GDM1 (cell line): ENCODE data around the gene TNIK.
"Not testable (repeated sequence)": the region's sequence is repeated elsewhere in the genome, so short reads cannot be mapped to it uniquely, and the experiment has no call there.

ENCODE experiments used
- DNase-seq: peaks from one replicate; lab custom pipeline; 2025; lab: John Stamatoyannopoulos, UW

TNIK gene

GRCh38 chr3:171129827-171130226 is 330.4 kb downstream of the TNIK start:
- DNase-seq, result no peak

GRCh38 chr3:171127611-171128010 is 332.6 kb downstream of the TNIK start:
- DNase-seq, result no peak

- no peak for DNase-seq
Observed at GRCh38 chr3:171126478-171127209, 333.6 kb downstream of the TNIK start.

- no peak for DNase-seq
Observed at GRCh38 chr3:171125010-171125409, 335.2 kb downstream of the TNIK start.

- no peak for DNase-seq
Observed at GRCh38 chr3:171123915-171124314, 336.3 kb downstream of the TNIK start.

GRCh38 chr3:171122861-171123260 is 337.3 kb downstream of the TNIK start:
- DNase-seq, result no peak

- DNase-seq, result no peak
Observed at GRCh38 chr3:171122240-171122639, 338.0 kb downstream of the TNIK start.

- no peak for DNase-seq
Observed at GRCh38 chr3:171121801-171122200, 338.4 kb downstream of the TNIK start.

GRCh38 chr3:171119402-171119801 is 340.8 kb downstream of the TNIK start:
- not testable (repeated sequence) for DNase-seq

- DNase-seq, result not testable (repeated sequence)
Observed at GRCh38 chr3:171118993-171119392, 341.2 kb downstream of the TNIK start.

- DNase-seq, result no peak
Observed at GRCh38 chr3:171116824-171117395, 343.3 kb downstream of the TNIK start.

- no peak for DNase-seq
Observed at GRCh38 chr3:171116365-171116764, 343.8 kb downstream of the TNIK start.

- no peak for DNase-seq
Observed at GRCh38 chr3:171115667-171116066, 344.5 kb downstream of the TNIK start.

GRCh38 chr3:171113716-171114115 is 346.5 kb downstream of the TNIK start:
- no peak for DNase-seq

GRCh38 chr3:171110715-171111114 is 349.5 kb downstream of the TNIK start:
- no peak for DNase-seq

GRCh38 chr3:171108066-171108465 is 352.1 kb downstream of the TNIK start:
- no peak for DNase-seq

- no peak for DNase-seq
Observed at GRCh38 chr3:171103185-171103584, 357.0 kb downstream of the TNIK start.

GRCh38 chr3:171101982-171102641 is 358.1 kb downstream of the TNIK start:
- no peak for DNase-seq

- no peak for DNase-seq
Observed at GRCh38 chr3:171099911-171100310, 360.3 kb downstream of the TNIK start.

GRCh38 chr3:171095063-171095462 is 365.1 kb downstream of the TNIK start:
- no peak for DNase-seq

- no peak for DNase-seq
Observed at GRCh38 chr3:171094411-171094810, 365.8 kb downstream of the TNIK start.

GRCh38 chr3:171093462-171093861 is 366.7 kb downstream of the TNIK start:
- no peak for DNase-seq

GRCh38 chr3:171092467-171092911 is 367.7 kb downstream of the TNIK start:
- DNase-seq, result no peak
